Stimulated activated CD8-positive, alpha-beta memory T cell treated with anti-CD3 and anti-CD28 coated beads, Interleukin-7, amount 100 ng/mL, for 48 hours (primary cell): Measurements from ENCODE around the gene DHRS3.

Experiments used
- DNase-seq, 2 donors: peaks; one replicate each; pipeline ENCODE4 v3.0.0-alpha.2; 2020; ENCODE audit warnings: low read depth in 1 of 2; ENCODE audit errors: extremely low read depth in 1 of 2

The DHRS3 gene

DNA sequence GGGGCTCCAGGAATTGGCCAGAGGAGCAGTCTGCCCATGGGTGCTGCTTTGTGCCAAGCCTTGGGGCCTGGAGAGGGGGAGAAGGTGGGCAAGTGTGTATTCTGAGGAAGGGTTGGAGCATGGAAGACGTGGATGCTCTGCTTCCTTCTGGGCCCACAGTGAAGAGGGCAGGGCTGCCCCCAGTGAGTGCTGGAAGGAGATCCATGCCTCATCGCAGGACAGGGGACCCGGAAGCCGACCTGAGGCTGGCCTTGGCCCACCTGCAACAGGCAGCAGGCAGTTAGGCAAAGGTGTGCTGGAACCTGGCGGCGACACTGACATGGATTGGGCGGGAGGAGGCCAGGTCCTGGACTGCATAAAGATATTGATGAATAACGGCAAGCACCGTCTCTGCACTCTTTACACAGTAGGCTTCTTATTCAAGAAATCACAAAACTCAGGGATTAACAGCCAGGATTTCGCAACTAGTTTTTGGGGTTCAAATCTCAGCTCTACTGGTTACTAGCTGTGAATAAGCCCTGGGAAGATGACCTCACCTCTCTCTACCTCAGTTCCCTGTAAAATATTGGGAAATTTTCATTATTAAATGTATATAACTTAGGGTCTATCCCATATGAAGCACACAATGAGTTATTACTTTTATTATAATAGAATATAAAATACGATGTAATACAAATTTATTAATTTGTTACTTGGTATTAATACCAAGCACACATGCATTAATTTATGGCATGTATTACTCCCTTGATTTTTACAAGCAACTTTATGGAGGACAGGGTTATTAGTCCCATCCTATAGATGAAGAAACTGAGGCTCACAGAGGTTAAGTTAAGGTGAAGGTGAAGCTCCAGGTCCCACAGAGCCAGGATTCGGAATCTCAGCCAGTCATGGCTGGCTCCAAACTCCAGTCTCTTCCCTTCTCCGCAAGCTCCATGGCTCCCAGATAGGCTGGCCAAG is 62.3 kb downstream of the DHRS3 start:
- no peak for DNase-seq

DNA sequence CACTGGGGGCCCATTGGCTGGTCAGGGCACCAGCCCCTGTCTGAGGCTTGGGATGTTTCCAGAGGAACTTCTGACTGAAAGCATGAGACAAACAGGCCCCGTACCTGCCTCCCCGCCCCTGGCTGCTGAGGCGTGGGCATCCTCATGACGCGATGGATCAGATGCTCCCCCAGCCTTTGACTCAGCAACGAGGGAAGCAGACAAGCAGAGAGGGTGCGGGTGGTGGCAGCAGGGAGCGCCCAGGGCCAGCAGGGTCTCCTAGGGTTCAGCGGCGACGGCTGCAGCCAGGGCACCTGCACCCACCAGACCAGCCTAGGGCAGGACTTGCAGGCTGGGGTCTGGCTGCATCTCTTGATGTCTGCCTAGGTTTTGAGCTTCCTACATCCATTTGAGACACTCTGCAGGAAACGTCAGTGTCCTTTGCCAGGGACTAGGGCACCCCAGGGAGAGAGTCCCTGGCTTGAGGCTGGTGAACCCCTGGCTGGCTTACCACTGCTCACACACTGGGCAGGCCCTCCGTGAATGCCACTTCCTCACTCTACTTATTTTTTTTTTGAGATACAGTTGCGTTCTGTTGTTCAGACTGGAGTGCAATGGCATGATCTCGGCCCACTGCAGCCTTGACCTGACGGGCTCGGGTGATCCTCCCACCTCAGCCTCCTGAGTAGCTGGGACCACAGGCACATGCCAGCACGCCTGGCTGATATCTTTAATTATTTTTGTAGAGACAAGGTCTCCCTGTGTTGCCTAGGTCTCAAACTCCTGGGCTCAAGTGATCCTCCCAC is 63.3 kb downstream of the DHRS3 start:
- DNase-seq: no peak

DNA sequence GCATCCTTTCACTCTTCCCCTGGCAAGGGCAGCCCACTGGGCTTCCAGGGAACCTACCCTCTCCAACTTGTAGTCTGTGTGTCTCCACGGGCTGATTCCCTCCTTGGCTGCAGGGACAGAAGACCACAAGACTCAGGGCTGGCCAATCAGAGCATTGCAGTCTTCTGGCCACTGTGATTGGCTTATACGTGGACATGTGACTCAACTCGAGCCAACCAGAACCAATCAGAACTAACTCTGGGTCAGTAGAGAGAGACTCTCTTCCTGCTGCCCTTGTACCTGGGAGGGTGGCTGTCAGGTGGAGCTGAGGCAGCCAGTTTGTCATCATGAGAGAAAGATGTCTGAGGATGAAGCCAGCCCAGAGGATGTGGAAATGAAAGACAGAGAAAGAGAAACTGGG is 64.0 kb downstream of the DHRS3 start:
- no peak for DNase-seq

DNA sequence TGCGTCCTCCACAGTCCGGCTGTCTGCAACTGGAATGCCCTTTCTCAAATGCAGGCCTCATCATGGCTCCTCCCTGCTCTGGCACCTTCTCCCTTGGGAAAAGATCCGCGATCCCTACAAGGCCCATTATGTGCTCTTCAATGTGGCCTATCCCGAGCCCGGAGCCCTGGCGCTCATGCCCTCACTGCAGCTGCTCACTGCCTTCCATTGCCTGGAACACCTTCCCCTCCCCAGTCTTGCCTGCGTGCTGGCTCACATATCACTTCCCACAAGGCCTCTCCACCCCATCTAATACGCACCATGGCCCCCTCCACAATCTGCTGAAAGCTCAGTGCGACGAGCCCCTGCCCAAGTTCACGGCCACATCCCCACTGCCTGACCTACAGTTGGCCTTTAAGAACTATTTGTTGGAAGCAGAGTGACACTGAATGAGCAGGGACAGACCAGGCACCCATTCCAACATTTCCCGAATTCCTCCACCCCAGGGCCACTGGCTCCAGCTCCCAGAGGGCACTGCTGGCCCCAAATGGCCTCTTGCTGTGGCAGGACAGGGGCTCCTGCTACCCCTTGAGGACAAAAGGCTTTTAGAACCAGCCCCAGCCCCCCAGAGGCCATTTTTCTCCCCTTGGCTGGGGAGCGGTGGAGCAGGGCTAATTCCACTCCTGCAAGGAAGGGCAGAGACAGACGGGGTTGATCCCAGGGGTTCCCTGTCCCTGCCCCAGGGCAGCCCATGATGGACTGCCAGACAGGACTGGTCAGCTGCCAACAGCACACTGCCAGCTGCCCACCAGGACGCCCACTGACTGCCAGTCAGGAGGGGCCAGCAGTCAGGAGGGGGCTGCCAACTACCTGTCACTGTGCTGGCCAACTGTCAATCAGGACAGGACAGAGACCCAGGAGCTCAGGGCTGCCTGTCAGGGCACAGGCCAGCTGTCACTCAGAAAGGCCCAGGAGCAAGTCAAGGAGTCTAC is 64.8 kb downstream of the DHRS3 start:
- DNase-seq: no peak

DNA sequence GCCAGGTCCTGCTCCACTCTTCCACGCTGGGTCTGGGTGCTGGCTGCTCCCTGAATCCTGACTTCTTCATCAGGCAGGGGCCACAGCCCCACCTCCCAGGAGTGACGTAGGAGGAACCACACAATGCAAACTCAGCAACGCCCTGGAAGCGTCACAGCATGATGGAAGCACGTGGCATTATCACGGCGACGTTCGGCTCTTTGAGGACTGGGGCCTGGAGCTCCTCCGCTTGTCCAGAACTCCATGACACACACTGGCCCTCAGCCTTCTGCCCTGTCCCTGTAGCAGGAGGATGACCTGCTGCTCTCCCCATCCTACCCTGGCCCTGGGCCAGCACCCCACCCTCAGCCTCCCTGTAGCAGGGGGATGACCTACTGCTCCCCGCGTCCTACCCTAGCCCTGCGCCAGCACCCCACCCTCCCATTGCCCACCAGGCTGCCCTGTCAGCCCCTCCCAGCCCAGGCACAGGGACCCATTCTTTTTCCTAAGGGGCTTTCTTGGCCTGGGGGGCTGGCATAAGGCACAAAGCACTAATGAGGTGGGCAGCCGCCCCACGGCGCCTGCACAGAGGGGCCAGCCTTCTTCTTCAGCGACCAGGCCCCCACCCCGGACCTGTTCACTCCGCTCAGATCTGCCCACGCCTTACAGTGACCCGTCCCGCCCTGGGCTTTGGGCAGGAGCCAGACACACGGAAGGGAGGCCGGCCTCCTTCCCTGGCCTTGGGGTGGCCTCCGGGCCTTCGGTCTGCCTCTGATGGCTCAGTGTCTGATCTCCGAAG is 65.7 kb downstream of the DHRS3 start:
- no peak for DNase-seq

DNA sequence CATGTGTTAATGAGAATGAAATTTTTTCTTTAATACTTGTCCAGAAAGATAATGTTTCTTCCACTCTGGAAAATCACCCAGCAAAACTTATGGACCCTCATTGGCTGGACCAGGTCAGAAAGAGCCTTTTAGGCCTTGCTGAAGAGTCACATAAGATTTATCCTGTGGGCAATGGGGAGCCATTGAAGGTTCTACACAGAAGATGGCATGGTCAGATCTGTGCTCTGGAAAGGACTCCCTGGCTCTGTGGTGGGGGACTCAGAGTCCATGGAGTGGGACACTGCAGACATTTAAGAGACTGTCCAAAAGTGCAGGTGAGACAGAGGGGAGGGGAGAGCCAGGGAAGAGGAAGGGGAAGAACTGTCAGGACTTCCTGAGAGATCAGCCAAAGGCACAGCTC is 66.4 kb downstream of the DHRS3 start:
- DNase-seq: no peak

DNA sequence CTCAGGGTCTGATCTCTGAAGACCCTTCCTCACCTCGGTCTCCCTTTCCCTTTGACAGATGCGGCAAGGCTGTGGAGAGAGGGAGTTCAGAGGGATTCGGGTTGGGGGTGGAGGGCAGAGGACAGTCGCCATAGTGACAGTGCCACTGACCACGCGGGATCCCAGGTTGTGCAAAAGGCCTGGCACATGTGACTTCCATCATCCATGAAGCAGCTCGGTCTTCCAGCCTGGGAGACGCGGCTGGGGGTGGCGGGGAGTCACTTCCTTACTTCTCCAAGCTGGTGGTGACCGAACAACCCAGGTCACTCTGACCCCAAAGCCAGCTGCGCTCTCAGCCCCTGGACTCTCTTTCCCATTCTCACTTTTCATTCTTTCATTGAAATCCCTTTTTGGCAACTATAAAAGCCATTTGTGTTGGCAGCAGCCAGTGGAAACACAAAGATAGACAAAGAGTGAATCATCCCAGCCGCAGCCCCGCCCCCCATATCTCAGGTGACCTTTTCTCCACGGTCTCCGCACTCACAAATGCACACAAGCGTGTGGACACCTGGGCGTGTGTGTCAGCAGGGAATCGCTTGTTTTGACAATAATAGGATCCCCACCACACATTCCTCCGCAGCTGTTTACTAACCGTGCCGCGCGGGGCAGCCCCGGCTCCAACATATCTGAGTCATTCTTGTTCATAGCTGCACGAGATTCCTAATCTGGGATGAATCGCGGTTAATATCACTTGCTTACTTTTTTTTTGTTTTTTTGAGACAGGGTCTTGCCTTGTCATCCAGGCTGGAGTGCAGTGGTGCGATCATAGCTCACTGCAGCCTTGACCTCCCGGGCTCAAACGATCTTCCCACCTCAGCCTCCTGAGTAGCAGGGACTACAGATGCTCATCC is 68.3 kb downstream of the DHRS3 start:
- DNase-seq: no peak

DNA sequence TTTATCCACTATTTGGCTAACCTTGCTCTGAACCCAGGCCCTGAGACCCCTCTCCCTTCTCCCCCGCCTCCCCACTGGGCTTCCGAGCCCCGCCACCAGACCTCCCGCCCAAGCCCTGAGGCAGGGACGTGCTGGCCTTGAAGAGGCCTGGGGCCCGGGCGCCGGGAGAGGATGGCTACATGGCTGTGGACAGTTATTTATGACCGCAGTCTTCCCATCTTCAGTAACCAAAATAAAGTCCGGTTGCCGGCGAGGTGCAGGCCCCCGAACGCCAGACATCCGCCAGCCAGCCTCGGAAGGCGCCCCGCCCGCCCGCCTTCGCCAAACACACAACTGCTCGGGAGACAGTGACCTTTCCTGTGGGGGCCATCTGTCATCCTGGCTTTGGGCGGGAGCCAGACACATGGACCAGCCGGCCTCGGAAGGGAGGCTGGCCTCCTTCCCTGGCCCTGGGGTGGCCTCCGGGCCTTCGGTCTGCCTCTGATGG is 69.0 kb downstream of the DHRS3 start:
- no peak for DNase-seq

DNA sequence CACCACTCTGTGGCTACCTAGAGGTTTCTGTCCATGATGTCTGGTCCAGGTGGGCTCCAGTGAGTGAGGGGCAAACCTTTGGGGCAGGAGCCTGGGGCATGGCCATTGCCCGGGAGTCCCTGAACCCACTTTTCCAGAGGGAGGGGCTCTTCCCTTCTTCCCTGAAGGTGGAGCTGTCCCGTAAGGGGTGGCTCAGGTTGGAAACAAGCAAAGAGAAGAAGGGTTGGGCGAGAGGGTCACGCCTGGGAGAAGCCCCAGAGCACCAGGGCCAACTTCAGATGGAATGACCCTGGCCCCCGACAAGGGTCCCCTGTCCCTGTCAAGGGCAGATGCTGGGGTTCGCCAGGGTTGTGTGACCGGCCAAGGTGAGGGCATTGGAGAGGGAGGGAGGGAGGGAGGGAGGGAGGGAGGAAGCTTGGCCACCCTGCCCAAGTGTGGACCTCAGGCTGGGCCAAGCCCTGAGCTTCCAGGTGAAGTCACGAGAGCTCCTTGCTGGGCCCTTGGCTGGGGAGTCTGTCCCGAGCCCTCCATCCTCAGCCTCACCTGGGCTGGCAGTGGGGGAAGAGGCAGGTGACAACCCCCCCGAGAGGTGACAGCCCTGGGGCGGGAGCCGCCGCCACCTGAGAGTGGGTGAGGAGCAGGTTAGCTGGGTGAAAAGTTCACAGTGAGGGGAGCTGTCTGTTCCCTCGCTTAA is 69.6 kb downstream of the DHRS3 start:
- DNase-seq: no peak

DNA sequence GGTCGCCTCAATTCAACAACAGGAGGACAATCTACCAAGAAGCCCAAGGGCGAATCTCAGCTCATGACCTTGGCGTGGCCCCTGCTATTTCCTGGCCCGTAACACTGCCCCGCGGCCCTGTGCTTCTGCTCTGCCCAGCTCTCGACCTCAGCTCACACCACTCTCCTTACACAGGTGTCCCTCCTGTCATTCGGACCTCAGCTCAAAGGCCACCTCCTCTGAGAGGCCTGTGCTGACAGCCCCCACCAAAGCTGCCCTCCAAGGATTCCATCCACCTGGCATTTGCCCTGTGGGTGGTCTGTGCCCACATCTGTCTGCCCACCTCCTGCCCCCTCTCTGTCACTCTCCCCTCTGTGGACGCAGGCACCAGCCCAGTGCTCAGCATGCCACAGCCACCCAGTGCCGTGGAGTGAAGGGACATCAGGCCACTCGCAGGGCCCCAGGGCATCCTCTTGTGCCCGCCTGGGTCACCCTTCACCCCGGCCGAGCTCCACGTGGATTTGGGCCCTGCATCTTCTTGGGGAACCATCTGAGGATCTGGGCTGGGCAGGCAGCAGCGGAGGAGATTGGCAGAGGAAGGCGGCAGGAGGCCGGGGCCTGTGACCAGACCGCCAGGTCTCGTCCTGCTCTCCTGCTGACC is 70.3 kb downstream of the DHRS3 start:
- no peak for DNase-seq

DNA sequence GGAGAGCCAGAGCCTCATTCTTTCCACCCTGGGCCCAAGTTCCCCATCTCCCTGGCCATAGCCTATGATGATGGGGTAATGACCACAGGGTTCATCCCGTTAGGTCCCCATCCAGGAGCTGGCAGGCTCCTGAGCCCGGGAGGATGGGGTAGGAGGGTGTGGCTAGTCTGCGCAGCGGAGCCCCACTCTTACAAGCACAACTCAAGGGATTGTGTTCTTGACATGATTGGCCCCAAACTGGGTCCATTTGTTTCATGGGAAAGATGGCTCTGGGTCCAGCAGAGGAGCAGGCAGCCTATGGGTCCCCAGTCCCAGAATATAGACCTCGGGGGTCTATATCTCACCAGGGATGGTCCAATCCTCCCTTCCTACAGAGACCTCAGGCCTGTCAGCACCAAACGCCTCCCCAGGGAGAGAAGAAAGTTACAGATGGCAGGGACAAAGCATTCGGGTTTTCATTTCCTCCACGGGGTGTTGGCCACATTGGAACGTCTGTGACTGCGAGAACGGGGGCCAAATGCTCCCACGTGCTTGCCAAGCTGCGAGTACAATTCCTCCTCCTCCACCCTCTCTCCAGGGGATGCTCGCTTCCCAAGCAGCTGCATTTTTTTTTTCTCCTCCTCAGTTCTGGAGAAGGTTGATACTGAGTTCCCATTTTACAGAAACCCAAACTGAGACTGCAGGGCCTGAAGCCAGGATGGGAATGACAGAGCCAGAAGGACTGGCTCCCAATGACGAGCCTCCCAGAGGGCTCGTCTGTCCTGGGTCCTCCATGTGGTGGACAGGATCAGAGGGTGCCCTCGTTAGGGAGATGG is 71.0 kb downstream of the DHRS3 start:
- no peak for DNase-seq

DNA sequence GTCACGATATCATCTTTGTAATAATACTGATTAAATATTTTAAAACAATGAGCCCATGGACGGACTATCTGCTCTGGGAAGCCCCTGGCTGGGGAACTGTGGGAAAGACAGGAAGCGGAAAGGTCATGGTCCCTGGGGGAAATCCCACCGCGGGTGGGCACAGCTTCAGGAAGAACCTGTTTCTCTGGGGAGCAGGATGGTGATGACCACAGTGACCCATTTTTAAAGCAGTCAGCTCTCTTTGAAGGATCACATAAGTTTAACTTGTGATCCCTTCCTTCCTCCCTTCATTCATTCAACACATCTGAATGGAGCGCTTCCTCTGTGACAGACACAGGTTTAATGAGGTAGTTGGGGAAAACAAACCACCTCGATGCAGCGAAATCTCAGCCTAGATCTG is 73.0 kb downstream of the DHRS3 start:
- DNase-seq: no peak

DNA sequence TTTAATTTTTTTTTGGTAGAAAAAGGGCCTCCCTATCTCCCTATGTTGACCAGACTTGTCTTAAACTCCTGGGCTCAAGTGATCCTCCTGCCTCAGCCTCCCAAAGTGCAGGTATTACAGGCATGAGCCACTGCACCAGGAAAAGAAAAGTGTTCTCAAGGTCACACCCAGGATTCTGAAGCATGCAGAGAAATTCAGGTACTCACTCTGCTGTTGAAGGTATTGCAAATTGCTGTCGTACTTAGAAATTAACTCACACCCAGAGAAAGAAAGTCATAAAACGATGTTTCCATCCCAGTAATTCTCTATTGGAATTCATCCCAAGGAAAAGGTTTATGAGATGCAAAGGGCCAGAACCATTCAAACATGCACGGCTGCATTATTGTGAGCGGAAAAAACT is 73.7 kb downstream of the DHRS3 start:
- no peak for DNase-seq

DNA sequence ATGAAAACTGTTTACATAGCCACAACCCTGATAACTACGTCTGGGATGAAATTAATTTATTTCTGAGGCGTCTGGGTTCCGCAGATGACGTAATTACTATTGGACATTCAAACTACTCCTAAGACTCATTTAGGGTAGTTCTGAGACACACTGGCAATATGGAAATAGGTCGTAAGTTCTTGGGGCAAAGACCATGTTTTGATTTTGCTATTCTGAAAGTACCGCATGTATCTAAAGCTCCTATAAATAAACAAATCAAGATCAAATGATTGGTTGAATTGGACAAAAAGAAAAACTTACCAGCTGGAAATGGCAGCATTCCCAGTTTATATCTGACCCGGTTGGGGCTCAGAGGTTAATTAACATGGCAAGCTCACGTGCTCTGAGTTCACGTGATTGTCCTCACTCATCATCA is 74.3 kb downstream of the DHRS3 start:
- no peak for DNase-seq

DNA sequence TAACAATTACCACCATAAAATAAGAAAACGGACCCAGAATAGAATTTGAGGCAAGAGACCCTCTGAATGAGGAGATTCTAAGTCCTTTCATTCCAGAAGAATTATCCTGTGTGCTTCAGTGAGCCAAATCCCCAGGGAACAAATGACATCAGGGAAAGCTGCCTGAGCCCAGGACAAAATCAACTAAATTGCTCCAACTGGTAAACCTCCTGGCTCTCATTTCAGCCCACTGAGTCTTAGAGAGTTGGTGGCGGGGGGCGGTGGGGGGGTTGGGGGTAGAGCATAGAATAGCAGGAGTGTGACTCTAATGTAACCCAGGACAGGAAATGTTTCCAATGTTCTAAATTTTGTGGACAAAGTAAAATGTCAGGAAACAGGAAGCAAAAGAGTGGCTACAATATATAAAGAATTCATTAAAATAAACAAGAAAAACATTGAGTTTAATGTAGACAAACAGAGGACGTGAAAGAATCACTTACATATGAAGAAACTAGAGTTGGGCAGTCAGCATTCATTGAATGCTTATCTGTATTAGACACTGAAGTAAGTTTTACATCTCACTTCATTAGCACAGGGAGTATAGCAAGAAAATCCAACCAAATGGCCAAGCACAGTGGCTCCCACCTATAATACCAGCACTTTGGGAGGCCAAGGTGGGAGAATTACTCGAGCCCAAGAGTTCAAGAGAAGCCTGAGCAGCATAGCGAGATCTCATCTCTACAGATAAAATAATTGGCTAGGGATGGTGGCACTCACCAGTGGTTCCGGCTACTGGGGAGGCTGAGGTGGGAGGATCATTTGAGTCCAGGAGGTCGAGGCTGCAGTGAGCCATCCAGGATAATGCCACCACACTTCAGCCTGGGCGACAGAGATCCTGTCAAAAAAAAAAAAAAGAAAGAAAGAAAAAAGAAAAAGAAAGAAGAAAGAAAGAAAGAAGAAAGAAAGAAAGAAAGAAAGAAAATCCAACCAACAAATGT is 75.1 kb downstream of the DHRS3 start:
- DNase-seq: no peak

DNA sequence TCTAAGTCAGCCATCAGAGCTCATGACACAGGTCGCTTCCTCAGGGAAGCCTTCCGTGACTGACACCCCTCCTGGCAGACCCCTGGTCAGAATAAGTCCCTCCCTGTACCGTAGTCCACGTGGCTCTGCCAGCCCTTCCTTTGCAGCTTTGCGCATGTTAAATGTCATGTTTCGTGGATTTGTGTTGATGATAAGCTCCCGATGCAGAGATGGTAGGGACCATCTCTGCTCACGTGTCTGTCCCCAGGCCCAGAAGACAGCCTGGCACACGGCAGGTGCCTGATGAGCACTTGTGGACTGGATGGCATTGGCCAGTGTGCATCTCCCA is 75.9 kb downstream of the DHRS3 start:
- no peak for DNase-seq
